Stimulated activated CD8-positive, alpha-beta memory T cell treated with anti-CD3 and anti-CD28 coated beads, Interleukin-4, amount 100 ng/mL, for 1 hour (primary cell): ENCODE results near the gene OSBPL6.
"Not testable (repeated sequence)": the region's sequence is repeated elsewhere in the genome, so short reads cannot be mapped to it uniquely, and the experiment has no call there.

Source experiments
- DNase-seq, 2 donors: peaks; one replicate each; pipeline ENCODE4 v3.0.0-alpha.2; 2020; ENCODE audit warnings: low read depth in 2 of 2, low spot score in 1 of 2

OSBPL6 gene

DNA sequence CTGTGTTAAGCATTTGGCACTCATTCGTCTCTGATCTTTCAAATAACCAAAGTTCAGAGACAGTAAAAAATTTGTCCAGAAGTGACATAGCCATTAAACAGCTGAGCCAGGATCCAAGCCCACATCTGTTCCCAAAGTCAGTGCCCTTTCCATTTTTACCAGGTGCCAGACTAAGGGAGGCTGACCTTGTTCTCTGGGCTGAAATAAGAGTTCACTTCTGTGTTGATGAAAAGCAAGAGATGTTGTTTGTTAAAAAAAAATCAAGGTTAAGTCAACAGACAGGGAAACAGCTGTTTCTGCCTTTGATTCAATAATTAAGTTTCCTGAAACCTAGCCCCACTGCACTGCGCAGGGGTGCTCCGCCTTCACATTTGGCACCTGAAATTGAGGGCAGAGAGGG lies 139.5 kb downstream of the OSBPL6 start:
- no peak for DNase-seq

DNA sequence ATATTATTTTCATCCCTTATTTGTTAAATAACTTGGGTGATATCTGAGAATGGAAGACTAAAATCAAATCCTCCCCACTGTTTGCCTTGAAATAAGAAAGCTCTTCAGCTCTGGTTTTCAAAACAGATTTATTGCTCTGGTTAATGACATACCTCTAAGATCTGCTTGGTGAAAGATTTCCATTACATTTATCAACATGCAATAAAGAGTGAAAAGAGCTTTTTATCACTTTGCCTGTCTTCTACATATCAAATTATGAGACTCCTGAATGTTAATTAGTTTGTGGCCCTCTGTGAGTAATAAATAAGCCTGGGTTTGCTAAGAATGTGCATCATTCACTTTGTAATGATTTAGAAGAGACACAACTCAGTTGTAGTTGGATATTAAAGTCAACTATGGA lies 140.9 kb downstream of the OSBPL6 start:
- DNase-seq, result no peak

DNA sequence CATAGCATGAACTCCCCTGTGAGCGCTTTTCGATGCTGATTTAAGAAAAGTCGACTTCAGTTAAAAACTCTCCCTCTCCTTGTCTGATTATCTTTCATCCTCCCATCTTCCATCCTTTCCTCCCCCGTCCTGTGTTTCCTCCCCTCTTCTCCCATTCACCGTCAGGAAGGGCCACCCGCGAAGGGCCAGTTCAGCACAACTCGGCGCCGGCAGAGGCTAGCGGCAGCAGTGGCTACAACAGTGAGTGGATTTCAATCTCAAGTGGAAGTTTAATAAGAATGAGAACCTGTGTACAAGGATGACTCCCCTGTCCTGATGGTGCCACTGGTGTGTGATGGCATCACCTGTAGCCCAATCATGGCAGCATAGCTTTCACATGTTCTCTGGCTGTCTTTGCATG lies 149.8 kb downstream of the OSBPL6 start:
- no peak for DNase-seq

DNA sequence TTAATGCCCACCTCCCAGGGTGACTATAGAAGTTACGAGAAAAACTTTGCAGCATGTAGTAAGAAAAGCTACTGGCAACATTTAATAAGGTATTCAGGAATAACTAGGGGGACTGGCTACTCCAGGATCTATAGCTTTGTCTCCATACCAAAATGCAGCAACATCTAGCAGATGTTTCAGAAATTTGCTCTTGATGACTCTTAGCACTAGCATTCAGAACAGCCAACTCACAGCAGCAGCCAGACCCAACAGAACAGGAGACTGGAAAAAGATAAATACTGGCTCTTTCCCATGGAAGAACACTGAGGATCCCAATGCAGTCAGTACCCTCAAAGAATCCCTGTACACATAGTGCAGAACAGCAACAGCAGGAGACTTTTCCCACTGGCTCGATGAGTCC lies 151.6 kb downstream of the OSBPL6 start:
- no peak for DNase-seq

DNA sequence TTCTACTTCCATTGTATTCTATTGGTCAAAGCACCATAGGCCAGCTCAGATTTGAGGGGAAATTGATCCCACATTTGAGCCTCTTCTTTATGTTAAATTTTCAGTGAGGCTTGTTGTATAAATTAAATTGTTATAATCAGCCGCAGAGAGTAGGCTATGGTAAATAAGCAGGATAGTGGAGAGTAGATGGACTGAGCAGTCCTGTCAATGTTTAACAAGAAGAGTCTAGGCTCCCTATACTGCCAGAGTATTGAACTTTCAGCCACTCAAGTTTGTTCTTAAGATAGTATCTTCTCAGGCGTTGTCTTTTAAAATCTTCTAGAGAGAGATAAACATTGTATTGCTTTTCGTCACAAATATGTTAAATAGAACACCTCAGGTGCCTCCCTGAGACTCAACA lies 155.7 kb downstream of the OSBPL6 start:
- no peak for DNase-seq

DNA sequence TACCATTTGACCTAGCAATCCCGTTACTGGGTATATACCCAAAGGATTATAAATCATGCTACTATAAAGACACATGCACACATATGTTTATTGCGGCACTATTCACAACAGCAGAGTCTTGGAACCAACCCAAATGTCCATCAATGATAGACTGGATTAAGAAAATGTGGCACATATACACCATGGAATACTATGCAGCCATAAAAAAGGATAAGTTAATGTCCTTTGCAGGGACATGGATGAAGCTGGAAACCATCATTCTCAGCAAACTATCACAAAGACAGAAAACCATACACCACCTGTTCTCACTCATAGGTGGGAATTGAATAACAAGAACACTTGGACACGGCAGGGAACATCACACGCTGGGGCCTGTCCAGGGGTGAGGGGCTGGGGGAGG lies 163.4 kb downstream of the OSBPL6 start:
- DNase-seq, result not testable (repeated sequence)

DNA sequence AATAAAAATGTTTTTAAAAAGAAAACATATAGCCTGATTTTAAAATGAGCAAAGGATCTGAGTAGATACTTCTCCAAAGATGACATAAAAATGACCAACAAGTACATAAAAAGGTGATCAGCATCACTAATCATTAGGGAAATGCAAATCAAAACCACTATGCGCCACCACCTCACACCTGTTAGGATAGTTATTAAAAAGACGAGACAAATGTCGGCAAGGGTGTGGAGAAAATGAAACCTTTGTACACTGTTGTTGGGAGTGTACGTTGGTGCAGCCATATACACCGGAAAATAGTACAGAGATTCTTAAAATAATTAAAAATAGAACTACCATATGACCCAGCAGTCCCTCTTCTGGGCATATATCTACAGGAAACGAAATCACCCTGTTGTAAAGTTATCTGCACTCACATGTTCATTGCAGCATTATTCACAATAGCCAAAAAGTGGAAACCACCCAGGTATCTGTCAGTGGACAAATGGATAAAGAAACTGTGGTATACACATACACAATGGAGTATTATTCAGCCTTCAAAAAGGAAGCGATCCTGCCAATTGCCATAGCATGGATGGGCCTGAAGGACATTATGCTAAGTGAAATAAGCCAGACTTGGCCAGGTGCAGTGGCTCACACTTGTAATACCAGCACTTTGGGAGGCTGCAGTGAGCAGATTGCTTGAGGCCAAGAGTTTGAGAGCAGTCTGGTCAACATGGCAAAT lies 165.0 kb downstream of the OSBPL6 start:
- DNase-seq, result no peak

DNA sequence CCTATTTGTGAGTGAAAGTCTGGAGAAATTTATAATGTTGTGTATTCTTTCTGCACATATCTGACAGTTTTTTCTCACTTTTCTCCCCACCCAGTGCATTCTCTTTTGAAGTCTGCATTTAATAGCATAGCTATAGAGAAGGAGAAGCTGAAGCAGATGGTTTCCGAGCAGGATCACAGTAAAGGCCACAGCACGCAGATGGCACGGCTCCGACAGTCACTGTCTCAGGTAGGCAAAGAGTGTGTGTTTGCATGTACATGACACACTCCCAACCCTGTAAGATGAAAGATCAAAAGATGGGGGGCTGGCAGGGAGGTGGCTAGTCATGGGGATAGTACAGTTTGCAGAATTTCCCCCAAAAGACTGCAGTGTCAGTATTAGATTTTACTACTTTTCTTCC lies 167.3 kb downstream of the OSBPL6 start:
- DNase-seq, result no peak

DNA sequence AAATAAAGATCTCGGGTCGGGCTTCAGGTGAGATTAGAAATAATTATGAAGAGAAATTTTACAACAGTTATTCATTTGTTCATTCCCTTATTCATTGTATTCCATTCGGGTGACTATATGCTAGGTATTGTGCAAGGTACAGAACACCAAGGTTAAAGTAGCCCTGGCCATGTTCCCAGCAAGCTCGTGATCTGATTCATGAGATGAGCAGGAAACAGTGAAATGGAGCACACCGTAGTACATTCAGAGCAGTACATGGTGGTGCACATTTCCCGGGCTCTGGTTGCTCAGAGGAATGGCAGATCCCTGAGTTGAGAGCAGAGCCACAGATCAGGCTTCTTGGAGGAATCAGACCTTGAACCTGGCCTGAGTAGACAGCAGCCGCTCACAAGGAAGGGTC lies 168.9 kb downstream of the OSBPL6 start:
- no peak for DNase-seq

DNA sequence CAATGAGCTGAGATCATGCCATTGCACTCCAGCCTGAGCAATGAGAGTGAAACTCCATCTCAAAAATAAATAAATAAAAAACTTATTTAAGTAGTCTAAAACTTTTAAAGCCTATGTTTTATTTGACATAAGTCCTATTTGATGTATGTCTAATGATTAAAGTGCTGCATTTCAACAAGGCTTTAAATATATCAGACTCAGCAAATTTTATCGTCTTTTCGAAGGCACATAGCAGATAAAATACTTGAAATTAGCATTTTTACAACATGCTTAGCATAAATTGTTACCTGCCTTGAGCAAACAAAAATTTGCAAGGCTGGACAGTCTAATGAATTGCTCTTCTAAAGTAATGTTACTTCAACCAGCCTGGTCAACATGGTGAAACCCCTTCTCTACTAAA lies 170.8 kb downstream of the OSBPL6 start:
- DNase-seq, result no peak

DNA sequence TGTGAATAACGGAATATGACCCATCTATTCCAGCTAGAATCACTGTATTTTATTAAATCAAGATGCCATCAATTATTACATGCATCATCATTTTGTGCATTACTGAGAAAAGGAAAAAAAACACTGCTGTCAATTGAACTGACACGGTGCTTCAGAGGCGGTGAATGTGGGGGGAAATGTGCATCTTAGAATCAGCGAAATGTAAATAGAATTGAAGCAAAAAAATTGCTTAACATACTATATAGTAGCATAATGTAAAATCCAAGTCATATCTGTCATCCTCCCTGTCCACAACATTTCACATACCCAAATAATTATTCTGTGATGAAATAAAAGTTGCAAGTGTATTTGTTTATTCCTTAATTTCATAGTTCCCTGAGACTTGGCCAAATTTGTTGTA lies 172.1 kb downstream of the OSBPL6 start:
- DNase-seq, result no peak

DNA sequence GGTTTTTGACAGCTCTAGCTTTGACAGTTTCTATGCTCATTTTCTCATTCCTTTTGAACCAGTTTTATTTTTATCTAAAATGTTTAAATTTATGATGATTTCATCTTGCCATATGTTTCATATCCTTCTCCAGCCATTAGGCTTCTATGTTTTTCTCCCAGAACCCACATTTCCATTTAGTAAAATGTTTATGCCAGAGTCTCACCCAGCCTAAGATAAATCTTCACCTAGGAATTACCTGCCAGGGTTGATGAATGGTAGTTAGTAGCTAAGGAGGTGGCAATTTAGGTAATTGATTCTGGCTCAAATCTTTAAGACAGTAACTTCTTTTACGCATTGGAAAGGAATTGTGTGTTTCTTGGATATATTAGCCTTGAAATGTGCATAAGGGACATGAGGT lies 173.0 kb downstream of the OSBPL6 start:
- DNase-seq, result no peak

DNA sequence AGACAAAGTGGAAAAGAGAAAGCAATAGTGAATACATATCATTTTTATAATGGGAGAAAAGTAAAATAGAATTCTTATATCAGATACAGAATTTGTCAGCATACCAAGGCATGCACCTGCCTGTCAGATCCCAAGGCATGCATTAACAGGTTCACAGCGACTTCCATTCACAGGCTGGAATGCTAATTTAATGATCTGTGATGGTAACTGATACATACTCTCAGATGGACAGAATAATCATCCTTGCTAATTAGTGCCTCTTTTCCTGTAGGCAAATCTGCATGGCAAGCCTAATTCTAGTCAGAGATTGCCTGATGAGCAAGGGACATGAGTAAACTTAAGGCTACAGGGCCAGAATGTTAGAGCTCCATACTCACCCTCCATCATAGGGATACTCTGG lies 180.6 kb downstream of the OSBPL6 start:
- DNase-seq, result no peak

DNA sequence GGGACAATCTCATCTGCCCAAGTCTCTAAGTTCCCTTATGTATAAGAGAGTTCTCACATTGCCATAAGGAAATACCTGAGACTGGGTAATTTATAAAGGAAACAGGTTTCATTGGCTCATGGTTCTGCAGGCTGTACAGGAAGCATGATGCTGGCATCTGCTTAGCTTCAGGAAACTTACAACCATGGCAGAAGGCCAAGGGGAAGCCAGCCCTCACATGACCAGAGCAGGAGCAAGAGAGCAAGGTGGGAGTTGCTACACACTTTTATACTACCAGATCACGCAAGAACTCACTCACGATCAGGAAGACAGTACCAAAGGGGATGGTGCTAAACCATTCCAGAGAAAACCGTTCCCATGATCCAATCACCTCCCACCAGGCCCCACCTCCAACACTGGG lies 182.7 kb downstream of the OSBPL6 start:
- no peak for DNase-seq

DNA sequence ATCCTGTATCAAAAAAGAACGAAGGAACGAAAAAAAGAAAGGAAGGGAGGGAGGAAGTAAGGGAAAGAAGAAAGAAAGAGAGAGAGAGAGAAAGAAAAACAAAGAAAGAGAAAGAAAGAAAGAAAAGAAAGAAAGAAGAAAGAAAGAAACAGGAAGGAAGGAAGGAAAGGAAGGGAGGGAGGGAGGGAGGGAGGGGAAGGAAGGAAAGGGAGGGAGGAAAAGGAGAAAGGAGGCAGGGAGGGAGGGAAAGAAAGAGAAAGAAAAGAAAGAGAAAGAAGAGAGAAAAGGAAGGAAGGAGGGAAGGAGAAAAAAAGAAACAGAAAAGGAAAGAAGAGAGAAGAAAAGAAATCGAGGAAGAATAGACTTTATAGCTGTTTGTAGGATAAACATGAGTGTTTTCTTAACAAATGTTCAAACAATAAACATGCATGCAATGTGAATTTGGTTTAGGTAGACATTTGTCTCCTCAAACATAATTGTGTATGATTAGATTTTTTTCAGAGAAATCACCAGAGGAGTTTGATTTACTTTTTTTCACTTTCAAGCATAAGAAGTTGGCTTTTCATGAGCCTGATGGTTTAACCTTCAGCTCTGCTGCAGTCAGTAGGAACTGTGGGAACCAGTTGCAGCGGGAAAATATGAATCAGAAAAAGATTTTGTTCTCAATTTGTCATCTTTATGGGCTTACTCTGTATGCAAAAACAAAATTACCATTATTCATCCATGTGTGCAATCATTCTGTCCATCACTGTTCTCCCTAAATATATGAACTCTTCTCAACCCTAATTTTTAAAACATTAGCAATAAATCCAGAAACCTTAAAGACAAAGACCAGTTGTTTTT lies 185.1 kb downstream of the OSBPL6 start:
- DNase-seq, result no peak

DNA sequence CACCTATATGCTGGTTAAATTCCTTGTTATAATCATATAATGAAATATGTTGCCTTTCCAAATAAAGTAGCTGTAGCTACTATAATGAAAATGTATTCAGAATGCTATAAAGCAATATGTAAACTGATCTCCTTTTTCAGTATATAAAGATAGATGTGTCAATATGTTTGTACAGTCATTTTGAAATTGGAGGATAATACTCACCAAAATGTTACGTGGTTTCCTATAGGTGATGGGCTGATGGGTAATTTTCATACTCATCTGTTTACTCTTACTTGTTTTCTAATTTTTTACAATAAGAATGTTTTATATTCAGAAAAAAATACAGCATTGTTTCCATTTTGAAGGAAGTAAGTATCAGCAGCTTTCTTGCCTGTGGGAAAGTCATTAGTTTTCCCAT lies 186.5 kb downstream of the OSBPL6 start:
- DNase-seq, result no peak

DNA sequence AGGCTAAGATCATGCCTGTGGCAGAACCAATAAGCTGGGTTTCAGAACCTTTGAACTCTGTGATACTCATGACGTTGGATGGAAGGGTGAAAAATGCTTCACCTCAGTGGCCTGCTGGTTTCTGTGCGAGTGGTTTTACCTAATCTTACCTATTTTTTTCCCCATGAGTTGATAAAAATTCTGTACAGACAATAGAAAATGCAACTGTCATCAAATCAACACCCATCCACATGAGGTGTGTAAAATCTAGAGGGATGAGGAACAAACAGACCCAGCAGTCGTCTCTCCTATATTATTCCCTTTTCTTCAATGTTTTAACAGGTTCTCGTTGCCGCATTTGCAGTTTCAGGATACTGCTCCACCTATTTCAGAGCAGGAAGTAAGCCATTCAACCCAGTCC lies 189.4 kb downstream of the OSBPL6 start:
- no peak for DNase-seq

DNA sequence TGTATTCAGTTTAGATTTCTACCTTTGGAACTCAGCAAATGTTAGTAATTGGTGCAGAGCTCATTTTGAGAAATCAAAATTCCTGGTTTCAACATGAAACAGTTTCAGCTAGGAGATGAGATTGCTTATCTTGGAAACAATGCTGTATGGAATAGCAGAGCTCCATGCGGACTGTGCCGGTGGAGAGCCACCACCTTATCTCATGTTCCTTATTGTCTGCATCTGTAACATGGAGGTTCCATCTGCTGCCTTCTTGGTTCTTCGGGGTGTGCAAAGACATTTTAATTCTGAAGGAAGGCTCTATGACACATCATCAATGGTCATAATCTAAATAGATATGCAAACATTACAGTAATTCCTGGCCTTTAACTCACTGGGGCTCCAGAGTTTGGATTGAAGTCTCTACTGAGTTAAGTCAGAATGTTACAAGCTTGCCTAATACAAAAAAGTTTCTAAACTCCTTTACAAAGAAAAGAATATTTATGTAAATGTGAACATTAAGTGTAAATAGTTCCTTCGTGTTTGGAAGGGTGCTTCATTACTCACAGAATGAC lies 191.4 kb downstream of the OSBPL6 start:
- no peak for DNase-seq

DNA sequence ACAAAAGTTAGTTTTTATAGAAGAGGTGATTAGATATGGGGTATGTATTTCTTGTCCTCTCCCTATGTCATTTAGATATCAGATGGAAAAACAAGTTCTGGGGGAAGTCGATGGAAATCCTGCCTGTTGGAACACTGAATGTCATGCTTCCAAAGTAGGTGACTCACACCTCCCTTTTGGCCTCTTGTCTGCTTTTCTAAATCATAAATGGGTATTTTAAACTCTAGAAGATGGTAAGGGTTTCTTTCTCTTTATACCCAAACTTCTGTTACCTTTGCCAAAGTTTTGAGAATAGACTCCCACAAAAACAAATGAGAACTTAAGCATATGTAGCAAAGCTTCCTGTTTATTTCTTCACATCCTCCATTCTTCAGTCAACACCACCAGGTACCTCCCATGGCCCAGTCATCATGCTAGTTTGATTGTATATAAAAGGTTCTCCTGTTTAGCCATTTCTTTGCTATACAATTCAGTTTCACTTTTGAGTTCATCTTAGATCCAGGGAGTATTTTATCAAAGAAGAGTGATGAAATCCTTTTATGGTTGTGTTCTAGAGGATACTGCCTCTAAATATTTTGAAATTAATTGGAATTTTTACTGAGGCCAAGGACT lies 192.8 kb downstream of the OSBPL6 start:
- no peak for DNase-seq

DNA sequence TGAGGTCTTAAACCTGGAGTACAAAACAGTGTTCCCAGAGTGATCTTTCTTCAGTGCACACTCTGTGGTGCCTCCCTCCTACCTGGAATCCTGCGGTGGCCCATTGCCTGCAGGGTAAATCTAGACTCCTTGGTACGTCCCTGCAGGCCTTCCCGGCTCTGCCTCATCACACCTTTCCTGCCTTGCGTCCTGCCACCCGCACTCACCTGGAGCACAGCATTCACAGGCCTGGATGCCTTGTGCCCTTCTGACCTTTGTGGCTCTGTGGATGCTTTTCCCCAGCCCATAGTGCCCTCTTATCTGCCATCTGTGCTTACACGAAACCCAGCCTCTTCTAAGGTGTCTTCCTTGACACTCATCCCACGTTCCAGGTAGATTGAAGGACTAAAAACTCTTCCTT lies 194.0 kb downstream of the OSBPL6 start:
- DNase-seq, result no peak

DNA sequence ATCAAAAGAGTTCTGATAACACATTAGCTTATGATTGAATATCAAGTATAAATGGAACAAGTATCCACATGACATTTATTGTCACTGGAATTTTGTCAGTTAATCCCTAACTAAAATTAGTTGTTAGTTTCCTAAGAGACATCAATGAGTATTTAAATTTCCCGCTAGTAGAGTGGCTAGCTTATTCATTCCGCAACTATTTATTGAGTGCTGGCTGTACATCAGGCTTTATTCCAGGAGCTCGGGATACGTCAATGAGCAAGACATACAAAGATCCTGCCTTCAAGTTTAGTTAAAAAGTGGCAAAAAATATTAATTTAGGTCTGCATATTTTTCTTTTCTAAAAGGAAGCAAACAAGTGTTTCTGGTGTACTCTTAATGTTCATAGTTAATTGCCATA lies 197.4 kb downstream of the OSBPL6 start:
- DNase-seq, result no peak

DNA sequence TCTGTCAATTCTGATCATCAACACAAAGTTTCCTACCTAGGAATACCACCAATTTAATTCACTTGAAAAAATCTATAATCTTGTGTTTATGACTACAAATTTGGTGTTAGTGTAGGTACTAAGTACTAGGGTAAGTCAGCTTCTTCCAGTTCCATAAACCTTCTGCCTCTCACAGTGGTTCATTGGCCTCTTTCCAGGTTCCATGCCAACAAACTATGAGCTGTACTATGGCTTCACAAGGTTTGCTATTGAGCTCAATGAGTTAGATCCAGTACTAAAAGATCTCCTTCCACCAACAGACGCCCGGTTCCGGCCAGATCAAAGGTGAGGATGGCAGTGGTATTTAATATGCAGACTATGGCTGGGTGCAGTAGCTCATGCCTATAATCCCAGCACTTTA lies 197.9 kb downstream of the OSBPL6 start:
- no peak for DNase-seq
